SKM-1 (cell line): ENCODE results near the gene DRAM1.
"Not testable (repeated sequence)": the region's sequence is repeated elsewhere in the genome, so short reads cannot be mapped to it uniquely, and the experiment has no call there.

Experiments
- DNase-seq: peaks from one replicate; lab custom pipeline; 2025; ENCODE audit not compliant: unreplicated experiment; lab: John Stamatoyannopoulos, UW

The DRAM1 gene

GRCh38 chr12:101858361-101858760 lies 19.0 kb upstream of the DRAM1 start:
- DNase-seq, result no peak

GRCh38 chr12:101859664-101860607 lies 17.4 kb upstream of the DRAM1 start:
- no peak for DNase-seq

GRCh38 chr12:101861688-101862087 lies 15.7 kb upstream of the DRAM1 start:
- DNase-seq, result not testable (repeated sequence)

GRCh38 chr12:101862245-101862644 lies 15.1 kb upstream of the DRAM1 start:
- no peak for DNase-seq

GRCh38 chr12:101863981-101864380 lies 13.4 kb upstream of the DRAM1 start:
- DNase-seq, result no peak

- no peak for DNase-seq
Measured at GRCh38 chr12:101866615-101867373, 10.6 kb upstream of the DRAM1 start.

- not testable (repeated sequence) for DNase-seq
Measured at GRCh38 chr12:101867619-101868018, 9.8 kb upstream of the DRAM1 start.

GRCh38 chr12:101870925-101871324 lies 6.5 kb upstream of the DRAM1 start:
- DNase-seq, result no peak

- no peak for DNase-seq
Measured at GRCh38 chr12:101875162-101875561, 2.2 kb upstream of the DRAM1 start.

- no peak for DNase-seq
Measured at GRCh38 chr12:101876322-101876860, 989 bp upstream of the DRAM1 start.

GRCh38 chr12:101877806-101878242 lies 444 bp downstream of the DRAM1 start:
- no peak for DNase-seq

GRCh38 chr12:101878243-101878821 lies 952 bp downstream of the DRAM1 start:
- DNase-seq, result no peak

- no peak for DNase-seq
Measured at GRCh38 chr12:101880769-101881168, 3.4 kb downstream of the DRAM1 start.

GRCh38 chr12:101881228-101881627 lies 3.8 kb downstream of the DRAM1 start:
- no peak for DNase-seq

GRCh38 chr12:101884174-101884573 lies 6.8 kb downstream of the DRAM1 start:
- DNase-seq, result no peak

- not testable (repeated sequence) for DNase-seq
Measured at GRCh38 chr12:101884781-101885340, 7.5 kb downstream of the DRAM1 start.

GRCh38 chr12:101885912-101886561 lies 8.7 kb downstream of the DRAM1 start:
- no peak for DNase-seq

- no peak for DNase-seq
Measured at GRCh38 chr12:101889211-101889752, 11.9 kb downstream of the DRAM1 start.

GRCh38 chr12:101891462-101891971 lies 14.1 kb downstream of the DRAM1 start:
- no peak for DNase-seq

- no peak for DNase-seq
Measured at GRCh38 chr12:101892794-101893193, 15.4 kb downstream of the DRAM1 start.
